HCT116 (cell line): ENCODE data around the gene LAMB4. TPM values are rescaled to one million over a fixed set of nuclear protein-coding genes. Genes with fewer than 3 reads are reported as not detected.

Experiments used
- ATAC-seq: fragments of 200-7000 bp; cut with Tn5 transposase; 2 replicates; pipeline ENCODE4 v1.9.1; 2020; ENCODE audit warnings: mild to moderate bottlenecking, moderate library complexity
- BruUV-seq: library from RNA; stranded (reverse); fragments of 400-500 nt; replicated peaks from 2 replicates; lab custom pipeline; 2021; lab: Mats Ljungman, UMichigan
- CTCF ChIA-PET: fragments of 300-600 bp; sonication (Branson Sonifier 250); formaldehyde crosslinking; loops from one replicate; lab custom pipeline; 2021; ENCODE audit warnings: antibody characterized with exemption; lab: Charles Lee
- POLR2A ChIA-PET: fragments of 300-600, 350-600 bp; sonication (Branson Sonifier 250); formaldehyde crosslinking; loops from one replicate; lab custom pipeline; 2021; ENCODE audit warnings: antibody characterized with exemption; lab: Charles Lee
- RAD21 ChIA-PET, 2 experiments: fragments of 300-600 bp; sonication (Branson Sonifier 250); formaldehyde crosslinking; loops; one replicate each; lab custom pipeline; 2023; ENCODE audit warnings: low total read pairs in 2 of 2; ENCODE audit not compliant: uncharacterized antibody in 2 of 2, unreplicated experiment in 2 of 2, low non-redundant PET in 1 of 2; lab: Charles Lee
- DNase-seq: peaks from one replicate; pipeline ENCODE4 v3.0.0-alpha.2; 2010; ENCODE audit warnings: low read depth, low spot score
- H2AFZ ChIP-seq: fragments of 200-600 bp; shearing (Covaris generic), sonication (generic); 2 replicates; pipeline ENCODE4 v1.6.1; 2017; ENCODE audit warnings: low read depth, mixed run types, mixed read lengths, antibody characterized with exemption, low read length; ENCODE audit not compliant: poor library complexity, severe bottlenecking
- H3K27ac ChIP-seq: 2 replicates; pipeline ENCODE4 v1.5.1; 2012; ENCODE audit warnings: low read depth, low read length
- H3K27me3 ChIP-seq: fragments of 200-600 bp; sonication (generic); 2 replicates; pipeline ENCODE4 v1.6.1; 2016; ENCODE audit warnings: mixed run types, low read length, mixed read lengths; ENCODE audit not compliant: insufficient read depth
- H3K36me3 ChIP-seq, 2 experiments: fragments of 200-500 bp in 1 of 2; fragments of 200-600 bp in 1 of 2; sonication (Bioruptor generic) in 1 of 2; sonication (generic) in 1 of 2; 2 replicates each; pipeline versions ENCODE4 v1.5.1 to v1.6.1; 2014 to 2016; ENCODE audit warnings: low read length in 2 of 2, inconsistent platforms in 1 of 2, mixed read lengths in 1 of 2, mixed run types in 1 of 2; ENCODE audit not compliant: insufficient read depth in 2 of 2, control insufficient read depth in 1 of 2
- H3K4me1 ChIP-seq, 2 experiments: fragments of 200-600 bp in 1 of 2; sonication (generic) in 1 of 2; 2 replicates each; pipeline versions ENCODE4 v1.5.1 to v1.6.1; 2012 to 2017; ENCODE audit warnings: low read length in 2 of 2, inconsistent platforms in 1 of 2, mild to moderate bottlenecking in 1 of 2, mixed read lengths in 1 of 2, mixed run types in 1 of 2, moderate library complexity in 1 of 2; ENCODE audit not compliant: insufficient read depth in 2 of 2, control insufficient read depth in 1 of 2
- H3K4me2 ChIP-seq: fragments of 200-600 bp; sonication (generic); 2 replicates; pipeline ENCODE4 v1.6.1; 2017; ENCODE audit warnings: mixed run types, low read length, mixed read lengths
- H3K4me3 ChIP-seq, 2 experiments: fragments of 200-600 bp in 1 of 2; sonication (generic) in 1 of 2; replicated peaks in 1 of 2; 2 replicates each; pipeline ENCODE4 v1.5.1; 2011 to 2016; ENCODE audit warnings: low read length in 2 of 2, control low read depth in 1 of 2, low read depth in 1 of 2, mild to moderate bottlenecking in 1 of 2, mixed read lengths in 1 of 2, mixed run types in 1 of 2
- H3K79me2 ChIP-seq: fragments of 200-600 bp; sonication (generic); 2 replicates; pipeline ENCODE4 v1.6.1; 2017; ENCODE audit warnings: mild to moderate bottlenecking, mixed run types, low read length, moderate library complexity, mixed read lengths; ENCODE audit not compliant: insufficient read depth
- H3K9ac ChIP-seq: fragments of 200-600 bp; sonication (generic); 2 replicates; pipeline ENCODE4 v1.6.1; 2016; ENCODE audit warnings: low read length, mixed read lengths
- H3K9me2 ChIP-seq: fragments of 200-600 bp; sonication (generic), shearing (Covaris generic); 2 replicates; pipeline ENCODE4 v1.6.1; 2017; ENCODE audit warnings: mixed run types, mild to moderate bottlenecking, moderate library complexity; ENCODE audit not compliant: insufficient read depth
- H3K9me3 ChIP-seq, 2 experiments: fragments of 200-500 bp in 1 of 2; fragments of 200-600 bp in 1 of 2; sonication (Bioruptor generic) in 1 of 2; sonication (generic) in 1 of 2; 2 replicates each; pipeline ENCODE4 v1.6.1; 2014 to 2017; ENCODE audit warnings: low read length in 2 of 2, mixed read lengths in 2 of 2, inconsistent platforms in 1 of 2, low read depth in 1 of 2, mild to moderate bottlenecking in 1 of 2, mixed run types in 1 of 2, moderate library complexity in 1 of 2; ENCODE audit not compliant: control insufficient read depth in 1 of 2, insufficient read depth in 1 of 2
- H4K20me1 ChIP-seq: fragments of 200-600 bp; sonication (generic), shearing (Covaris generic); 2 replicates; pipeline ENCODE4 v1.6.1; 2017; ENCODE audit warnings: mixed run types, mild to moderate bottlenecking, moderate library complexity; ENCODE audit not compliant: insufficient read depth
- CBX3 ChIP-seq: IDR thresholded peaks from 2 replicates; pipeline ENCODE4 v1.6.1; 2012; ENCODE audit warnings: low read depth
- CEBPB ChIP-seq: IDR thresholded peaks from 2 replicates; pipeline ENCODE4 v1.6.1; 2012; ENCODE audit warnings: low read depth
- EGR1 ChIP-seq: IDR thresholded peaks from 2 replicates; pipeline ENCODE4 v1.6.1; 2012; ENCODE audit warnings: low read depth
- EZH2 ChIP-seq: fragments of 200-600 bp; sonication (generic); IDR thresholded peaks from 2 replicates; pipeline ENCODE4 v1.6.1; 2017; ENCODE audit warnings: antibody characterized with exemption, mixed run types
- JUND ChIP-seq: IDR thresholded peaks from 2 replicates; pipeline ENCODE4 v1.6.1; 2012
- POLR2A ChIP-seq: IDR thresholded peaks from 2 replicates; pipeline ENCODE4 v1.7.0; 2011; ENCODE audit warnings: borderline replicate concordance; ENCODE audit not compliant: insufficient read depth, insufficient read length; ENCODE audit errors: extremely low read depth
- RAD21 ChIP-seq: IDR thresholded peaks from 2 replicates; pipeline ENCODE4 v1.6.1; 2012; ENCODE audit warnings: low read depth, mild to moderate bottlenecking
- SIN3A ChIP-seq: IDR thresholded peaks from 2 replicates; pipeline ENCODE4 v1.6.1; 2012; ENCODE audit warnings: low read depth
- SP1 ChIP-seq: IDR thresholded peaks from 2 replicates; pipeline ENCODE4 v1.6.1; 2012; ENCODE audit warnings: low read depth
- YY1 ChIP-seq: IDR thresholded peaks from 2 replicates; pipeline ENCODE4 v1.6.1; 2011; ENCODE audit warnings: low read length, low read depth, moderate library complexity, mild to moderate bottlenecking; ENCODE audit not compliant: insufficient replicate concordance; ENCODE audit errors: extremely low read depth
- intact Hi-C: fragments of 100-400 bp; cut with micrococcal nuclease; formaldehyde crosslinking; loops from 2 replicates; pipeline ENCODE4 v1.10.0; 2022
- total RNA-seq: library from RNA; stranded (reverse); gene quantifications from one replicate; pipeline ENCODE4 v1.2.1, GENCODE V29; 2021; ENCODE audit not compliant: unreplicated experiment
- TF ChIP-seq, protein P1 (sequence below), 3 experiments: fragments of 200-600 bp in 1 of 3; sonication (generic) in 1 of 3; IDR thresholded peaks in 2 of 3; conservative IDR thresholded peaks in 1 of 3; 2 replicates each; pipeline ENCODE4 v1.5.1; 2012 to 2017; ENCODE audit warnings: low read depth in 2 of 3, low read length in 2 of 3, antibody characterized with exemption in 1 of 3, borderline replicate concordance in 1 of 3, control low read depth in 1 of 3, mild to moderate bottlenecking in 1 of 3, mixed read lengths in 1 of 3, mixed run types in 1 of 3, moderate library complexity in 1 of 3; ENCODE audit not compliant: insufficient read depth in 1 of 3
- TF ChIP-seq, protein P2 (sequence below): IDR thresholded peaks from 2 replicates; pipeline ENCODE4 v1.6.1; 2011; ENCODE audit warnings: mild to moderate bottlenecking, low read length, moderate library complexity; ENCODE audit not compliant: insufficient replicate concordance; ENCODE audit errors: extremely low read depth

The LAMB4 gene
- total RNA-seq, 1 experiment from 2014 or later, result not detected

DNA sequence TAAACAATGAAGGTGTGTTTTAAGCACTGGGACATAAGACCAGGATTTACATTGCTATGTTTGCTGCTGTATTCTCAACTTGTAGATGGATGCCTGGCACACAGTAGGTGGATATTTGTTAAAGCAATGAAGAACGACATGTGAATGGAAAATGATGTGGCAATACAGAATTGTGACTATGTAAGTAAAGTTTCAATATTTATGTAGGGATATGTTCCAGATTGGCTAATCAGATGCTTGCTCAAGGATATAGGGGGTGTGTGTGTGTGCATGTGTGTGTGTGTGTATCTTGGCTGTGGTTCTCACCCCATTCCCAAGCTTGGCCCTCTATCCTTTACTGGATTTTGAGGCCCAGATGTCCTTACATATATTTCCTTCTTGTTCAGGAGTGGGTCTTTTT lies 84.5 kb downstream of the LAMB4 start:
- no peak for ATAC-seq
- Histone ChIP-seq H3K9me3 (no peaks in the 10 kb centered on the region), H3K9ac (no peak overlapping the region), H3K4me1 (no peaks in the 10 kb centered on the region), H2AFZ (no peak overlapping the region), H3K36me3 (no peaks in the 10 kb centered on the region), H3K27ac (no peak overlapping the region), H3K79me2 (no peaks in the 10 kb centered on the region), H3K4me3 (no peak overlapping the region), H3K9me2 (peaks cover 3% of the 10 kb centered on the region; the same call in 1 of the 2 replicates), H3K4me2 (no peak overlapping the region), H4K20me1 (no peaks in the 10 kb centered on the region), H3K27me3 (no peaks in the 10 kb centered on the region)
- no peak for TF ChIP-seq EGR1
- TF ChIP-seq YY1, result no peak
- TF ChIP-seq, protein P1, sequence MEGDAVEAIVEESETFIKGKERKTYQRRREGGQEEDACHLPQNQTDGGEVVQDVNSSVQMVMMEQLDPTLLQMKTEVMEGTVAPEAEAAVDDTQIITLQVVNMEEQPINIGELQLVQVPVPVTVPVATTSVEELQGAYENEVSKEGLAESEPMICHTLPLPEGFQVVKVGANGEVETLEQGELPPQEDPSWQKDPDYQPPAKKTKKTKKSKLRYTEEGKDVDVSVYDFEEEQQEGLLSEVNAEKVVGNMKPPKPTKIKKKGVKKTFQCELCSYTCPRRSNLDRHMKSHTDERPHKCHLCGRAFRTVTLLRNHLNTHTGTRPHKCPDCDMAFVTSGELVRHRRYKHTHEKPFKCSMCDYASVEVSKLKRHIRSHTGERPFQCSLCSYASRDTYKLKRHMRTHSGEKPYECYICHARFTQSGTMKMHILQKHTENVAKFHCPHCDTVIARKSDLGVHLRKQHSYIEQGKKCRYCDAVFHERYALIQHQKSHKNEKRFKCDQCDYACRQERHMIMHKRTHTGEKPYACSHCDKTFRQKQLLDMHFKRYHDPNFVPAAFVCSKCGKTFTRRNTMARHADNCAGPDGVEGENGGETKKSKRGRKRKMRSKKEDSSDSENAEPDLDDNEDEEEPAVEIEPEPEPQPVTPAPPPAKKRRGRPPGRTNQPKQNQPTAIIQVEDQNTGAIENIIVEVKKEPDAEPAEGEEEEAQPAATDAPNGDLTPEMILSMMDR (IDR thresholded peaks at IDR 0.05 in 2 of 3, conservative IDR thresholded peaks at IDR 0.05 in 1 of 3; ENCODE audit: borderline replicate concordance in 1 of 3, insufficient read depth in 1 of 3, low read depth in 2 of 3, low read length in 2 of 3), result no peak
- no peak for TF ChIP-seq CEBPB
- TF ChIP-seq SP1, result no peak
- ChIA-PET POLR2A (no interaction called here), CTCF (no interaction called here), RAD21 (no interaction called here)
- DNase-seq, result no peak
- intact Hi-C loops, result no loop called here
- BruUV-seq, result no TSS peak

DNA sequence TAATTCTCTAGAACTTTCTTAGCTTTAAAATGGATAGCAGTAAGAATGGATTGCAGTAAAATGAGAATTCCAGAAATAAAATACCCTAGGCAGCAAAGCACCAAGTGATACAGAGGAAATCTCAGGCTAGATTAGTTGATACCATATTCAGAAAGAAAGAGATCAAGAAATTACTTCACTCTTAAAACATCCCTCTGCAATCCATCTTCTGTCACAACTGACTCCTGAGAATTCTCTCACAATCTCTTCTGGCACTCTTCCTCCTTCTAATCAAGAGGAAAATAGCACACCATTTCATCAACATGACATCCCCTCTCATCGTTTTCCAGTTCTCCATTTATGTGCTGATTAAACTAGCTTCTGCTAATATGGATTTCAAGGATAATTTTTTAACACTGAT lies 85.0 kb downstream of the LAMB4 start:
- ChIA-PET CTCF (no interaction called here), RAD21 (no interaction called here), POLR2A (no interaction called here)
- TF ChIP-seq SIN3A (no peak), YY1 (no peak), POLR2A (no peak), RAD21 (no peak), EZH2 (no peak), CBX3 (no peak), JUND (no peak)
- TF ChIP-seq, protein P1 (IDR thresholded peaks at IDR 0.05 in 2 of 3, conservative IDR thresholded peaks at IDR 0.05 in 1 of 3; ENCODE audit: borderline replicate concordance in 1 of 3, insufficient read depth in 1 of 3, low read depth in 2 of 3, low read length in 2 of 3), result no peak
- TF ChIP-seq, protein P2, sequence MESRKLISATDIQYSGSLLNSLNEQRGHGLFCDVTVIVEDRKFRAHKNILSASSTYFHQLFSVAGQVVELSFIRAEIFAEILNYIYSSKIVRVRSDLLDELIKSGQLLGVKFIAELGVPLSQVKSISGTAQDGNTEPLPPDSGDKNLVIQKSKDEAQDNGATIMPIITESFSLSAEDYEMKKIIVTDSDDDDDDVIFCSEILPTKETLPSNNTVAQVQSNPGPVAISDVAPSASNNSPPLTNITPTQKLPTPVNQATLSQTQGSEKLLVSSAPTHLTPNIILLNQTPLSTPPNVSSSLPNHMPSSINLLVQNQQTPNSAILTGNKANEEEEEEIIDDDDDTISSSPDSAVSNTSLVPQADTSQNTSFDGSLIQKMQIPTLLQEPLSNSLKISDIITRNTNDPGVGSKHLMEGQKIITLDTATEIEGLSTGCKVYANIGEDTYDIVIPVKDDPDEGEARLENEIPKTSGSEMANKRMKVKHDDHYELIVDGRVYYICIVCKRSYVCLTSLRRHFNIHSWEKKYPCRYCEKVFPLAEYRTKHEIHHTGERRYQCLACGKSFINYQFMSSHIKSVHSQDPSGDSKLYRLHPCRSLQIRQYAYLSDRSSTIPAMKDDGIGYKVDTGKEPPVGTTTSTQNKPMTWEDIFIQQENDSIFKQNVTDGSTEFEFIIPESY, result no peak
- H3K79me2 ChIP-seq, result no peaks in the 10 kb centered on the region
- no peaks in the 10 kb centered on the region for H3K9me3 ChIP-seq
- H3K9ac ChIP-seq, result no peak overlapping the region
- no peak overlapping the region for H3K4me3 ChIP-seq
- no peaks in the 10 kb centered on the region for H4K20me1 ChIP-seq
- no peaks in the 10 kb centered on the region for H3K4me1 ChIP-seq
- H3K9me2 ChIP-seq, result peaks cover 3% of the 10 kb centered on the region; the same call in 1 of the 2 replicates
- H3K27me3 ChIP-seq, result no peaks in the 10 kb centered on the region
- H3K36me3 ChIP-seq, result no peaks in the 10 kb centered on the region
- BruUV-seq, result no TSS peak
- no peak overlapping the region for H3K27ac ChIP-seq
- H2AFZ ChIP-seq, result no peak overlapping the region
- DNase-seq (no peak), ATAC-seq (no peak)
- intact Hi-C loops, result no loop called here
- no peak overlapping the region for H3K4me2 ChIP-seq
